ENCODE measurements around the gene MARCO.

The MARCO gene

GRCh38 chr2:119040730-119041129, 98.7 kb downstream of the MARCO start:
- DNase-seq (ENCODE audit: low read depth in 2 of 2): no peak

Data from stimulated activated CD8-positive, alpha-beta memory T cell treated with anti-CD3 and anti-CD28 coated beads, Interleukin-15, amount 100 ng/mL, for 48 hours (primary cell).